NCI-H2029 (cell line): ENCODE measurements around the gene TMBIM1.

Experiments
- DNase-seq: peaks from one replicate; lab custom pipeline; 2025; lab: John Stamatoyannopoulos, UW

The TMBIM1 gene, protein sequence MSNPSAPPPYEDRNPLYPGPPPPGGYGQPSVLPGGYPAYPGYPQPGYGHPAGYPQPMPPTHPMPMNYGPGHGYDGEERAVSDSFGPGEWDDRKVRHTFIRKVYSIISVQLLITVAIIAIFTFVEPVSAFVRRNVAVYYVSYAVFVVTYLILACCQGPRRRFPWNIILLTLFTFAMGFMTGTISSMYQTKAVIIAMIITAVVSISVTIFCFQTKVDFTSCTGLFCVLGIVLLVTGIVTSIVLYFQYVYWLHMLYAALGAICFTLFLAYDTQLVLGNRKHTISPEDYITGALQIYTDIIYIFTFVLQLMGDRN

DNA sequence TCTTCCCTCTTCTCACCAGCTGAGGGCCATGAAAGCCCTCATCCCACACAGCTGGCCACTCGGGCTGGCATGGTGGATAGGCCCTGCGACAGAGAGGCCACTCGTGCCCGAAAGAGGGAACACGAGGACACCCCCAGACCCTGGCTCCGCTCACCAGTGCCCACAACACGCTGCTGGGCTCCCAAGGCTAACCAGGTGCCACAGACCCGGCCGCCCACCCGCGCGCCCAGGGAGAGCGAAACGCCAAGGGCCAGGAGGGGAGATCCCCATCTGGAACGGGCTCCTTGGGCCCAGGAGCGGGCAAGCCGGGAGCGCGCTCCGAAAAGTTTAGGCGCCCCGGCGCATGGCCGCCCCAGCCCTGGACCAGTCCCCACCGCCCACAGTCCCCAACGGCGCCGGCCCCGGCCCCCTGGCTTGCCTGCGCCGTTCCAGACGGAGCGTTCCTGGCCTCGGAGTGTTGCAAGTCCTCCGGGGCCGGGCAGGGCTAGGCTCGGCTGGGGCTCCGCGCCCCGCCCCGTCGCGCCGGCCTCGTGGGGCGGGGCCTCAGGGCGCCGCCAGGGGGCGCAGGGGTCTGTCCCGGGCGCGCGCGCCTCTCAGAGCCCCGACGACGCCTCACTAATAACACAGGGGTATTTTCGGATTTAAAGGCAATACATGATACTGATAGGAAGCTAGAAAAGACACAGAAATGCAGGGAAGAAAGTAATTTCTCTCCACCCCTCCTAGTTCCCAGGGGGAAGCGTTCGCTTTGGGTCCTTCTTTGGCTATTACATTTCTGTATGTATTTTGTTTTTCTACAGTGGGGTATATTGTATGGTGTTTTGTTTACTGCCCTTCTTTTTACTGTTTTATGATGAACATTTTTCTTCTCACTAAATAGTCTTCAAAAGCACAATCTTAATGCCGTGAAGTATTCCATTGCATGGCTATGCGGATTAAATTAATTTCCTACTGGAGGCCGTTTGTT lies at the start of gene TMBIM1:
TSS of gene TMBIM1 (minus strand) at position 456 of the 967 bp plus-strand sequence. CDS start 10,362 bp downstream, outside the sequence.
- peak; percentile 23 for DNase-seq

GRCh38 chr2:218341381-218341780 lies 49.1 kb upstream of the TMBIM1 start:
- no peak for DNase-seq

DNA sequence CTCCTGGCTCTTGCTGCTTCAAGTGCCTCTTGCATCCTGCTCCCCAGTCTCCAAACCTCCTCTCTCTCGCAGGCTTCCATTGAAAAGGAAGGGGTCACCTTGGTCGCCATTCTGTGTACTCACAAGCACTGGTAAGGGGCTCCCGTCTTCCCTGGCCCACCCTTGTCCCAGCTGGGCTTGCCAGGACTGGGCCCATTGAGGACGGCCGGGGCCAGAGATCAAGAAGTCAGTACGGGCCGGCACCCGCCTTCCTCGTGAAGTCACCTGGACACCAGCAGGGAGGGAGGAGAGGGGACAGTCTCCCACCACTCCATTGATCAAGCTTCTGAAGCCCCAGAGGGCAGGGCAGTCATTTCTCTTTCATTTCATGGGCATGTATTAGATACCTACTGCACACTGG lies 48.4 kb upstream of the TMBIM1 start:
- DNase-seq: no peak

GRCh38 chr2:218334531-218334930 lies 42.2 kb upstream of the TMBIM1 start:
- DNase-seq: no peak

DNA sequence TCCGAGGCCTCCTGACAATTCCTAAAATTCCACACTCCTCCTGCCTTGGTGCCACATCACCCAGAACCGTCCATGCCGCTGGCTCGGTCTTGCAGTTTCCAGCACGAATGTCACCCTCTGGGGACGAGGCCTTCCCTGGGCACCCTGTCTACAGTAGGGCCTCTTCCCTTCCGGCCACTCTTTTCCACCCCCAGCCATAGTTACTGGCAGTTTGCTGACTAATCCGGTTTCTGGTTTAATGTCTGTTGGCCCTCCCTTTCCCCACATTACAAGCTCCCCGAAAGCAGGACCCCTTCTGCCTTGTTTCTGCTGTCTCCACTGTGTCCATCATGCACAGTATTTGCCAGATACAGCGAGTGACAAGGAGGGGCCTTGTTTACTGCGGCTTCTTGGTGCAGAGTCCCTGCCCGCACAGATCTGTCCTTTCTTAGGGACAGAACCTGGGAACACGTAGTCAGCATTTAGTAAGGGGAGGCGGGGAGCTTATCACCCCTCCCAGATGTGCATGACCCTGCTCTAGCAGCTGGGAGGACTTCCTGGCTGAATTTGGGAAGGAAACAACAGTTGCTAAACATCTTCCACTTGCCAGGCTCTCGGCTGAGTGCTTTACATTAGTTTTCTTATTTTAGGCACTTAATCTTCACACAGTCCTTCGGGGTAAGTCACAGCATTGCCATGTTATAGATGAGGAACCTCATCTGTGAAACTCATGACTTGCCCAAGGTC lies 40.8 kb upstream of the TMBIM1 start:
- no peak for DNase-seq

DNA sequence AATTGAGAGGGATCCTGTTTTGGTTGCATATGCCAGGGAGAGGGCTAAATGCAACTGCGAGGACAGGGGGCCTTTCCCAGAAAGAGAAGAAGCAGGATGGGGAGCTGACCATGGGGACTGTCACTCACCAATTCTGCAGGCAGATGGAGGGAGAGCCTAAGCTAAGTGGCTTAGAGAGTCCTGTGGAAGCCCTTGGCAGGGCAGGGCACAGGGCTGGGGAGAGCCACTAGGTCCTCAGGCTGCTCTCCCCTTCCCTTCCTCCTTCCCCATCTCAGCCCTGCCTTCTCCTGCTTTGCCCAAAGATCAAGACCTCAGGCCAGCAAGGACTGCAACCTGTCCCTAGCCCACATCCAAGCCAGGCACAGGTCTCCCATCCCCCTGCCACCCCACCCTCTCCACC lies 40.0 kb upstream of the TMBIM1 start:
- no peak for DNase-seq

GRCh38 chr2:218331745-218332144 lies 39.4 kb upstream of the TMBIM1 start:
- DNase-seq: no peak

DNA sequence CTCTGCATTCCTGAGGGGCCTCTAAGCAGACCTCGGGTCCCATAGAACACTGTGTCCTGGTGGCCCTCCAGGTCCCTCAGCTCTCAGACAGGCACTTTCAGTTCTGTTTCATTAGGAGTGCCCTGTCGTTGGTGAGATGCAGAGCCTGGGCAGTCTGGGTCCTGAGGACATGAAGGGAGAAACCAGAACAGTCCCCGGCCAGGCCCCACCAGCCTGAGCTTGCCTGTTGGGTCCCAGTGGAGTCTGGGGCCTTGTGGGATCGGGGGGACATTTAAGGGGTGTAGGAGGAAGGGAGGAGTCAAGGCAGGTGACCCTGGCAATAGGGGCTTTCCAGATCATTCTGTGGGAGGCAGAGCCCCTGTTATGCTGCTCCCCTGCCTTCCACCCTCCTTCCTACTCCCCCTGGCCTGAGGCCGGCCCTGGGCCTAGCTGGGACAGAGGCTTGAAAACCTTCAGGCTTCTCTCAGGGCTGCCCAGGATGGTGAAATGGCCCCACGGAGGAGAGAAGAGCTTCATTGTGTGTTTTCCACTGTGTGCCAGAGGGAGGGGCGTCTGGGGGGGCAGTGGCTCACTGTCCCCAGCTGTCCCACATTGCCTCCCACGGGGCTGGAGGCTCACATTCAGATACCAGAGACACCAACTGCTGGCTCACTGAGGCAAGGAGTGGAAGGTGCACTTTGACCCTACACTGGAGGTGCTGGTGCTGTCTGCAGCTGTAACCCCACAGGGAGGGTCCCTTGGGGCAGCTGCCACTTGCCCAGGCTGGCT lies 37.7 kb upstream of the TMBIM1 start:
- no peak for DNase-seq

GRCh38 chr2:218329027-218329825 lies 36.9 kb upstream of the TMBIM1 start:
- DNase-seq: no peak

- no peak for DNase-seq
These were observed 36.0 kb upstream of the TMBIM1 start for GRCh38 chr2:218328294-218328693.

GRCh38 chr2:218327451-218328210 lies 35.3 kb upstream of the TMBIM1 start:
- no peak for DNase-seq

- DNase-seq: no peak
These were observed 34.0 kb upstream of the TMBIM1 start for GRCh38 chr2:218326315-218326714.

GRCh38 chr2:218325566-218326160 lies 33.4 kb upstream of the TMBIM1 start:
- DNase-seq: no peak

- peak; percentile 3 for DNase-seq
These were observed 31.5 kb upstream of the TMBIM1 start for GRCh38 chr2:218323526-218324472.

DNA sequence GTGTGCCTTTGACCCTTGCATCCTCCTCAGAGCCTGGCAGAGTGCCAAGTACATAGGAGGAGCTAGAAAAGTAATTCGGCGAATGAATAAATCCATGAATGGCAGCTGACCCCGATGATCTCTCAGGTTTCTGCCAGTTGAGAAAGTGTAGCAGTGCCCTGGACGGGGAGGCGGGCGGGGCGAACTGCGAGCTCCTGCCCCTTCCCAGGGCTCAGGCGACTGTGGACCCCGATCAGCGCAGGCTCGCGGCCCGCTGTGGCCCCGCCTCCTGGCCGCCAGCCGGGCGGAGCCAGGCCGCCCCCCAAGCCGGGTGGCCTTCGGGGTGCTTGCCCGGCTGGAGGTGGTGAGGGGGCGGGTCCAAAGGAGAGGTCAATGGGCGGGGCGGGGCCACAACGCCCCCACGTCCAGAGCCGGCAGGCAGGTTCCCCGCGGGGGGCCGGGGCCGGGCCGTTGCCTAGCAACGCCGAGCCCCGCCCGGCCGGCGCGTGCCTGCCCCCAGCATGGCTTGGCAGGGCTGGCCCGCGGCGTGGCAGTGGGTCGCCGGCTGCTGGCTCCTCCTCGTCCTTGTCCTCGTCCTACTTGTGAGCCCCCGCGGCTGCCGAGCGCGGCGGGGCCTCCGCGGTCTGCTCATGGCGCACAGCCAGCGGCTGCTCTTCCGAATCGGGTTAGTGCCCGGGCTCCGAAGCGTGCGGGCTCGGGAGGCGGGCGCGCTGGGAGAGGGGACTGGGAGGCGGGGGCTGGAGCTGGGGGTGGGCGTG lies 30.6 kb upstream of the TMBIM1 start:
- peak; percentile 61 for DNase-seq

GRCh38 chr2:218320704-218321336 lies 28.5 kb upstream of the TMBIM1 start:
- no peak for DNase-seq

- no peak for DNase-seq
These were observed 27.6 kb upstream of the TMBIM1 start for GRCh38 chr2:218319813-218320365.
